GM13976 (cell line): ENCODE data around the gene PPM1H.

Source experiments
- DNase-seq: peaks from one replicate; pipeline ENCODE4 v3.0.0; 2012; ENCODE audit warnings: low spot score
- in situ Hi-C: fragments of 300-500 bp; cut with MboI; formaldehyde crosslinking; loops from one replicate; pipeline ENCODE4 v1.12.0; 2022; ENCODE audit warnings: low sequenced_read_pairs, mixed read lengths, inconsistent platforms; ENCODE audit not compliant: unreplicated experiment
- TF ChIP-seq, protein P1 (sequence below): IDR thresholded peaks from 2 replicates; pipeline ENCODE4 v1.5.1; 2012; ENCODE audit warnings: borderline replicate concordance, mild to moderate bottlenecking; ENCODE audit not compliant: insufficient read depth; ENCODE audit errors: extremely low read depth, missing control alignments, control extremely low read depth

PPM1H gene

DNA sequence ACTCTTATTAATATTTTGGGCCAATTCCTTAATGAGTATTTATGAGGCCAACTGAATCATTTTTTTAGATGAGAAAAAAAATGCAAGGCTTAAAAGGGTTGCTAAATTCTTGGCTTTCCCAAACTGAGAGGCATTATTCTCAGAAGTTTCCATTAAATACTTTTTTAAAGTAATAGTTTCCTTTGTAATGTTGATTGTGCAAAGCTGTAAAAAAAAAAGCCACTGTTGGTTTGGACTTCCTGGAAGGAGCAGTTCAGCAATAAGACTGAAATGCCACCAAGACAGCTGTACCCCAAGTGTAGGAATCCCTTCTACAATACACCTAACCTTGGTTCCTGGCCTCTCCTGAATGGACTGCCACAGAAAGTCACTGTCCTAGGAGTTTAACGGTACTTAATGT lies 237.1 kb downstream of the PPM1H start:
- TF ChIP-seq, protein P1, sequence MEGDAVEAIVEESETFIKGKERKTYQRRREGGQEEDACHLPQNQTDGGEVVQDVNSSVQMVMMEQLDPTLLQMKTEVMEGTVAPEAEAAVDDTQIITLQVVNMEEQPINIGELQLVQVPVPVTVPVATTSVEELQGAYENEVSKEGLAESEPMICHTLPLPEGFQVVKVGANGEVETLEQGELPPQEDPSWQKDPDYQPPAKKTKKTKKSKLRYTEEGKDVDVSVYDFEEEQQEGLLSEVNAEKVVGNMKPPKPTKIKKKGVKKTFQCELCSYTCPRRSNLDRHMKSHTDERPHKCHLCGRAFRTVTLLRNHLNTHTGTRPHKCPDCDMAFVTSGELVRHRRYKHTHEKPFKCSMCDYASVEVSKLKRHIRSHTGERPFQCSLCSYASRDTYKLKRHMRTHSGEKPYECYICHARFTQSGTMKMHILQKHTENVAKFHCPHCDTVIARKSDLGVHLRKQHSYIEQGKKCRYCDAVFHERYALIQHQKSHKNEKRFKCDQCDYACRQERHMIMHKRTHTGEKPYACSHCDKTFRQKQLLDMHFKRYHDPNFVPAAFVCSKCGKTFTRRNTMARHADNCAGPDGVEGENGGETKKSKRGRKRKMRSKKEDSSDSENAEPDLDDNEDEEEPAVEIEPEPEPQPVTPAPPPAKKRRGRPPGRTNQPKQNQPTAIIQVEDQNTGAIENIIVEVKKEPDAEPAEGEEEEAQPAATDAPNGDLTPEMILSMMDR, result no peak
- in situ Hi-C loops, result no loop called here
- no peak for DNase-seq

DNA sequence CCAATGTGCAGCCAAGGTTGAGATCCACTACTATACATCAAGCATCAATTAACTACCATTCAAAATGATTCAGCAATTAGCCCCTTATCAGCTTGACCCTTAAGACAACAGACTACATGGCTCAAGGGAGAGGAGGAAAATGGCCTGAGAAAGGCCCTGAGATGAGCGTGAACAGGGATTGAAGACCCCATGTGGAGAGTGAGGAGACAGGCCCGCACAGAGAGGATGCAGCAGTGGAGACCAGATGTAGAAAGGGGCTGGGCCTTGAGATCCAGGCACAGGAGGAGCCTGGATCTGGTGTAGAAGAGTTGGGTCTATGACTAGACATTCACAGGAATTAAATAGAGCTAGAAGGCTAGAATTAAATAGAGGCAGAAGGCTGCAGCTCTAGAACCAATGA lies 239.3 kb downstream of the PPM1H start:
- TF ChIP-seq, protein P1, result no peak
- in situ Hi-C loops, result no loop called here
- no peak for DNase-seq

- TF ChIP-seq, protein P1, result no peak
- DNase-seq, result no peak
- in situ Hi-C loops, result no loop called here
Observed at GRCh38 chr12:62694632-62695031, 240.3 kb downstream of the PPM1H start.

GRCh38 chr12:62694116-62694515 lies 240.8 kb downstream of the PPM1H start:
- in situ Hi-C loops, result no loop called here
- DNase-seq, result no peak
- TF ChIP-seq, protein P1, result no peak

DNA sequence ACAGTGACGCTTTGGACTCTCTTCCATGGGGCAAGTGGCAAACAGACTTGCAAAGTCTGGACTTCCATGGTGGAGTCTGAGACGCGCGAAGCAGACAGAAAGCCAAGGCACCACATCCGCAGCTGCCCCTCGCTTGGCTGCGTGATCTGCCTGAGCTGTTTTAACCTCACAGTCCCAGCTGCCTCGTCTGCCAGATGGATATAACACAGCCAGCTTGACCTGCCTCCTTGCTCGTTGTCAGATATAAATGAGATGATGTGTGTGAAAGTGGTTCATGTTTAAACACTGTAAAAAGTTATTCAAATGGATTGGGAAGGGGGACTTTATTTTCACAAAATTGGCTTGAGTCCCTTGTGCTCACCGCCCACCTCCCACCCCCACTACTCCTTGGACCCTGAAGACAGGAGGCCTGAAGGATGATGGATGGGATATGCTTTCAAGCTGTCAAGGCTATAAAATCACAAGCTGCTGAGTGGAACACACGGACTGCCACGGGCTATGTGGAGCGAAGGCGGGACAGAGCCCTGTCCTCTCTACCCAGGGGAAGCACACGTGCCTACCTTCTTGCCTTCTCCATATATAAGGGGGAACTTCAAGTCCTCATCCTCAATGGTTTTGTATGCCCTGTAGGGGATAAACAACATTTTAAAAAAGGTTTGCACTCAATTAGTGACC lies 241.4 kb downstream of the PPM1H start:
- in situ Hi-C loops, result no loop called here
- TF ChIP-seq, protein P1, result no peak
- no peak for DNase-seq

GRCh38 chr12:62692884-62693283 lies 242.1 kb downstream of the PPM1H start:
- TF ChIP-seq, protein P1, result no peak
- DNase-seq, result no peak
- in situ Hi-C loops, result no loop called here
